Heart right ventricle (tissue), 16 donors: ENCODE measurements around the gene POC1B. TPM values are rescaled to one million over a fixed set of nuclear protein-coding genes. Genes with fewer than 3 reads are reported as not detected.
A peak's percentile ranks its signal among the peaks of the same experiment; 100 is the strongest.

Experiments used
- ATAC-seq, 8 donors: fragments of 200-7000 bp; cut with Tn5 transposase; one replicate each; pipeline ENCODE4 v1.9.1; 2020; ENCODE audit warnings: mild to moderate bottlenecking in 8 of 8, moderate library complexity in 8 of 8, moderate number of reproducible peaks in 1 of 8
- DNase-seq, 2 donors: peaks; one replicate each; pipeline ENCODE4 v3.0.0-alpha.2; 2020
- H3K27ac ChIP-seq, 10 donors: fragments of 200-600 bp; sonication (generic) in 2 of 10; one replicate each; pipeline versions ENCODE4 v1.5.0 to v1.8.0; 2020 to 2022; ENCODE audit warnings: mild to moderate bottlenecking in 3 of 10
- H3K27me3 ChIP-seq, 7 donors: fragments of 200-600 bp; one replicate each; pipeline ENCODE4 v1.8.0; 2021 to 2022; ENCODE audit warnings: mild to moderate bottlenecking in 2 of 7
- H3K36me3 ChIP-seq, 9 donors: fragments of 200-600 bp; sonication (generic) in 1 of 9; one replicate each; pipeline versions ENCODE4 v1.5.0 to v1.8.0; 2020 to 2022; ENCODE audit warnings: mild to moderate bottlenecking in 2 of 9
- H3K4me1 ChIP-seq, 9 donors: fragments of 200-600 bp; sonication (generic) in 1 of 9; one replicate each; pipeline versions ENCODE4 v1.5.0 to v1.8.0; 2020 to 2022; ENCODE audit warnings: mild to moderate bottlenecking in 4 of 9
- H3K4me3 ChIP-seq, 10 donors: fragments of 200-600 bp; sonication (generic) in 2 of 10; one replicate each; pipeline versions ENCODE4 v1.5.0 to v1.8.0; 2020 to 2022; ENCODE audit warnings: mild to moderate bottlenecking in 7 of 10, moderate library complexity in 2 of 10
- H3K9me3 ChIP-seq, 11 donors: fragments of 200-600 bp in 10 of 11; sonication (generic) in 2 of 11; one replicate each; pipeline versions ENCODE4 v1.5.0 to v1.8.0; 2013 to 2022; ENCODE audit warnings: mild to moderate bottlenecking in 2 of 11, control low read depth in 1 of 11, moderate library complexity in 1 of 11
- WGBS, 2 donors: extraction: QIAGEN DNeasy Blood & Tissue Kit; methylation state at CpG; one replicate each; pipeline ENCODE4 v1.1.7; 2013; ENCODE audit warnings: inconsistent platforms in 1 of 2; 5-methylcytosine and 5-hydroxymethylcytosine counted together
- intact Hi-C, 10 donors: fragments of 100-400 bp; cut with DNase I; formaldehyde crosslinking; loops; one replicate each; pipeline versions ENCODE4 v1.11.1 to v1.14.2; 2022
- polyA plus RNA-seq, 2 donors: library from polyadenylated mRNA; stranded (reverse); fragments of 200-250 nt; gene quantifications; one replicate each; pipeline ENCODE4 v1.2.3, GENCODE V29; 2013
- total RNA-seq, 10 donors: library from RNA; stranded (reverse); fragmentation: NEBNext Ultra II Directional in 3 of 10; extraction: Animal tissue kit (Norgen Biotek cat#: 25700) in 3 of 10; gene quantifications; one replicate each; pipeline versions ENCODE4 v1.2.1 to v1.2.4, GENCODE V29; 2021 to 2023
- TF ChIP-seq, protein P1 (sequence below), 9 donors: fragments of 200-600 bp; sonication (generic) in 2 of 9; IDR thresholded peaks; one replicate each; pipeline versions ENCODE4 v1.5.0 to v1.8.0; 2021 to 2022; ENCODE audit warnings: antibody characterized with exemption in 9 of 9, mild to moderate bottlenecking in 5 of 9, moderate library complexity in 1 of 9
- donor health status: Arrhythmogenic right ventricular cardiomyopathy.
- donor health status: ischemic (EF 13 %, LVEDD 7.1; RV severe dilation, severe dysfunction).
- donor health status: healthy with polysubstance abuse.
- donor health status: DM: no; HTN: yes; CAD: no.
- donor health status: DM: no; HTN: no; CAD: no.
- donor health status: ischemic (EF 25% LVEDD 6.9; RV normal size, moderate dysfunction).
- donor health status: ischemic (EF 25% LVEDD 5.7; RV mildly dilated, moderate dysfunction).
- donor health status: healthy.
- donor health status: DM: yes; HTN: yes; CAD: no.
- donor health status: Ischemic cardiomyopathy.
- donor health status: ischemic (EF 35%, LVEDD 5.7; RV mildly dilated, moderate dysfunction).
- donor health status: nonischemic (EF 11% LVEDD 7.7; RV severe dilation, severe dysfunction).
- donor health status: DM: yes; HTN: yes; CAD: no.
- donor health status: PGD.
- donor health status: ischemic (EF 29% LVEDD 5.4; RV normal size, mild dysfunction).
- donor health status: nonischemic (EF 23%, LVEDD 6.1; RV moderate dilation, normal function).

Gene POC1B
- total and polyA plus RNA-seq, 12 donors, result 4.8 to 10.4 (median 8.0) TPM

DNA sequence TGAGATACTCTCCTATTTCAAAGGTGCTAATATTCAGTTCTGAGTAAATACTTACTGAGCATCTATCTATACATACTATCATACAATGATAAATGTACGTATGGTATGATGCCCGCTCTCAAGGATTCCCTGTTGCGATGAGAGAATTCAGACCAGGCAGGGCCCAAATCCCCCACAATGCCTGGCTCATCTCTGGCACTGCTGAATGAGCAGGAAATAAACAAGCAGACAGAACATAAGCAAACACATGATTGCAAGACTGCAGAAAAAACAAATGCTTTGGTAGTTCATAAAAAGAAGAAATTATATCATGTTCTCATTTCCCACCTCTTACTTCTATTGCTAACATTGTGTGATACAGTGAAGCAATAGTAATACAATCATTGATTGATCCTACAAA is 96.3 kb downstream of the POC1B start:
- ATAC-seq (no peak), DNase-seq (no peak)
- H3K9me3 ChIP-seq, result peaks cover 0 to 4% (median 0%) of the 10 kb centered on the region in 11 donors
- intact Hi-C loops, result no loop called here
- H3K4me1 ChIP-seq, result peaks cover 0 to 25% (median 0%) of the 10 kb centered on the region in 9 donors
- H3K27me3 ChIP-seq, result no peaks in the 10 kb centered on the region
- no peak overlapping the region for H3K4me3 ChIP-seq
- H3K36me3 ChIP-seq, result peaks cover 0 to 7% (median 0%) of the 10 kb centered on the region in 9 donors
- WGBS, 2 donors, result 98% methylated on average over 3 of the region's 3 CpGs
- TF ChIP-seq, protein P1, sequence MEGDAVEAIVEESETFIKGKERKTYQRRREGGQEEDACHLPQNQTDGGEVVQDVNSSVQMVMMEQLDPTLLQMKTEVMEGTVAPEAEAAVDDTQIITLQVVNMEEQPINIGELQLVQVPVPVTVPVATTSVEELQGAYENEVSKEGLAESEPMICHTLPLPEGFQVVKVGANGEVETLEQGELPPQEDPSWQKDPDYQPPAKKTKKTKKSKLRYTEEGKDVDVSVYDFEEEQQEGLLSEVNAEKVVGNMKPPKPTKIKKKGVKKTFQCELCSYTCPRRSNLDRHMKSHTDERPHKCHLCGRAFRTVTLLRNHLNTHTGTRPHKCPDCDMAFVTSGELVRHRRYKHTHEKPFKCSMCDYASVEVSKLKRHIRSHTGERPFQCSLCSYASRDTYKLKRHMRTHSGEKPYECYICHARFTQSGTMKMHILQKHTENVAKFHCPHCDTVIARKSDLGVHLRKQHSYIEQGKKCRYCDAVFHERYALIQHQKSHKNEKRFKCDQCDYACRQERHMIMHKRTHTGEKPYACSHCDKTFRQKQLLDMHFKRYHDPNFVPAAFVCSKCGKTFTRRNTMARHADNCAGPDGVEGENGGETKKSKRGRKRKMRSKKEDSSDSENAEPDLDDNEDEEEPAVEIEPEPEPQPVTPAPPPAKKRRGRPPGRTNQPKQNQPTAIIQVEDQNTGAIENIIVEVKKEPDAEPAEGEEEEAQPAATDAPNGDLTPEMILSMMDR (IDR thresholded peaks at IDR 0.05), result no peak
- H3K27ac ChIP-seq, result no peak overlapping the region

DNA sequence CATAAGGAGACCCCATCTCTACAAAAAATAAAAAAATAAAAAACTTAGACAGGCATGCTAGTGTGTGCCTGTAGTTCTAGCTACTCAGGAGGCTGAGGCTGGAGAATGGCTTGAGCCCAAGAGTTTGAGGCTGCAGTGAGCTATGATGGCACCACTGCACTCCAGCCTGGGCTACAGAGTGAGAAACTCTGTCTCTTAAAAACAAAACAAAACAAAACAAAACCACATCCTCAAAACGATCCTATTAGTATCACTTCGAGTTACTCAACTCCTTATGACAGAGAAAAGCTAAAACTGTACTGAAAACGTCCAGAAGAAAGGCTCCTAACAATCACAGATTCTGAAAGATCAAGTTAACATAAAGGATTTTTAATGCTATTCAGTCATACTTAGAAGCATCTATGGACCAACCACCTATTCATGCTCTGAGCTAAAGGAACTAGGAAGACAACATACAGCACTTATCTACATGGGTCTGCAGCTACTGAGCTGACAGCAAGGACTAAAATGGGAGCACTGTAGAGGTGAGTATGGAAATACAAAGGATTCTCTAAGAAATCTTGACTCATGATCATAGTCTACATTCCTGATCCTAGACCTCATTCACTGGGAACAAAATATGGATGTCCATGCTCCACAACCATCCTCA is 98.2 kb downstream of the POC1B start:
- TF ChIP-seq, protein P1 (IDR thresholded peaks at IDR 0.05), result no peak
- WGBS, 2 donors, result 73 to 79% methylated on average over 3 of the region's 3 CpGs
- Histone ChIP-seq H3K27me3 (no peaks in the 10 kb centered on the region), H3K4me1 (peaks cover 0 to 26% (median 0%) of the 10 kb centered on the region in 9 donors), H3K27ac (peak overlapping the region in 1 of 10 donors; percentile 59), H3K4me3 (no peak overlapping the region), H3K36me3 (peaks cover 0 to 10% (median 0%) of the 10 kb centered on the region in 9 donors), H3K9me3 (peaks cover 0 to 4% (median 0%) of the 10 kb centered on the region in 11 donors)
- intact Hi-C loops, result no loop called here
- peak in 4 of 8 donors; percentile 24 to 48 (median 40) for ATAC-seq
- no peak for DNase-seq

DNA sequence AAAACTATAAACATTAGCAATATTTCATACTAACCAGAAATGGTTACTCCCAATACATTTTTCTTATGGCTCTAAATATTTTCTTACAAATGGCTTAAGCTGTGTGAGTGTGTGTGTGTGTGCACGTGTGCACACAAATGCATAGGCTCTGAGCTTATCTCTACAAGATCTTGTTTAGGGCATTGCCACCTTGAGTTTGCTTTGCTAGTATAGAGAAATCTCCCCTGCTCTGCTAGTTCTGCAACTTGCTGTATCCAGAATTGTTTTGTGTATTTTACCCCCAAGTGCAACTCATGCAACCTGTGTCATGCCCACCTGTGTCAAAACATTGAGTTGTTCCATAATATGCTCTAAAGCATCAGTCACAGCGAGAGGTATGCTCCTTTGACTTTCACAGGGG is 101.0 kb downstream of the POC1B start:
- no peaks in the 10 kb centered on the region for H3K27me3 ChIP-seq
- H3K4me1 ChIP-seq, result peaks cover 0 to 26% (median 0%) of the 10 kb centered on the region in 9 donors
- intact Hi-C loops, result no loop called here
- WGBS, 2 donors, result 98% methylated on average over 2 of the region's 2 CpGs
- ATAC-seq (no peak), DNase-seq (no peak)
- TF ChIP-seq, protein P1 (IDR thresholded peaks at IDR 0.05), result no peak
- no peak overlapping the region for H3K27ac ChIP-seq
- no peak overlapping the region for H3K4me3 ChIP-seq
- H3K36me3 ChIP-seq, result peaks cover 0 to 10% (median 0%) of the 10 kb centered on the region in 9 donors
- peaks cover 0 to 4% (median 0%) of the 10 kb centered on the region in 11 donors for H3K9me3 ChIP-seq

DNA sequence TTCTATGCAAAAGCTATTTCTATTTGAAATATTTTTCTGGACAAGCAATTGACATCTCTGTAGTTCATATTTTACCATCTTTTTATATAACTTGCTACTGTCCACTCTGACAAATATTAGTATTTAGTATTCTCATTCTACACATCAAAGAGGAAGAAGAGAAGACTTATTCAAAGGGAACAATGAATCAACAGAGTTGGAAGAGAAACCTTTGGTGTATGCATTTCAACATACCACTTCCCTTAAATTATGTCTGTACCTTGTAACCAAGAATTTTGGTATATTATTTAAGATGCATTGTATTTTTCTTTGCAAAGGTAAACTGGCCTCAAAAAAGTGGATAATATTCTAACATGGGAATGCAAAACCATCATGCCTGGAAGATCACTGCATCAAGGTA is 101.5 kb downstream of the POC1B start:
- peaks cover 0 to 4% (median 0%) of the 10 kb centered on the region in 11 donors for H3K9me3 ChIP-seq
- ATAC-seq (no peak), DNase-seq (no peak)
- H3K27me3 ChIP-seq, result no peaks in the 10 kb centered on the region
- H3K27ac ChIP-seq, result no peak overlapping the region
- intact Hi-C loops, result no loop called here
- H3K4me3 ChIP-seq, result no peak overlapping the region
- TF ChIP-seq, protein P1 (IDR thresholded peaks at IDR 0.05), result no peak
- H3K4me1 ChIP-seq, result peaks cover 0 to 26% (median 0%) of the 10 kb centered on the region in 9 donors
- peaks cover 0 to 10% (median 0%) of the 10 kb centered on the region in 9 donors for H3K36me3 ChIP-seq
